Measurements from ENCODE around the gene TEAD4.

Gene TEAD4

GRCh38 chr12:3083241-3083920 lies 124.2 kb downstream of the TEAD4 start:
- DNase-seq (ENCODE audit: low read depth), result no peak

- no peak for DNase-seq (ENCODE audit: low read depth)
These were observed 124.7 kb downstream of the TEAD4 start for GRCh38 chr12:3083921-3084347.

- DNase-seq (ENCODE audit: low read depth), result no peak
These were observed 125.5 kb downstream of the TEAD4 start for GRCh38 chr12:3084742-3085141.

- no peak for DNase-seq (ENCODE audit: low read depth)
These were observed 126.3 kb downstream of the TEAD4 start for GRCh38 chr12:3085341-3086139.

- no peak for DNase-seq (ENCODE audit: low read depth)
These were observed 127.0 kb downstream of the TEAD4 start for GRCh38 chr12:3086211-3086610.

GRCh38 chr12:3086729-3087323 lies 127.6 kb downstream of the TEAD4 start:
- DNase-seq (ENCODE audit: low read depth), result no peak

- DNase-seq (ENCODE audit: low read depth), result no peak
These were observed 128.8 kb downstream of the TEAD4 start for GRCh38 chr12:3087758-3088650.

- no peak for DNase-seq (ENCODE audit: low read depth)
These were observed 130.4 kb downstream of the TEAD4 start for GRCh38 chr12:3089588-3089987.
